ENCODE measurements around the gene EN2. TPM values are rescaled to one million over a fixed set of nuclear protein-coding genes. Genes with fewer than 3 reads are reported as not detected.

The EN2 gene
- total and polyA plus RNA-seq, 2 of the 13 experiments (the other 11 are each of a cell fraction or from before 2014, with no cell fraction given): not detected

DNA sequence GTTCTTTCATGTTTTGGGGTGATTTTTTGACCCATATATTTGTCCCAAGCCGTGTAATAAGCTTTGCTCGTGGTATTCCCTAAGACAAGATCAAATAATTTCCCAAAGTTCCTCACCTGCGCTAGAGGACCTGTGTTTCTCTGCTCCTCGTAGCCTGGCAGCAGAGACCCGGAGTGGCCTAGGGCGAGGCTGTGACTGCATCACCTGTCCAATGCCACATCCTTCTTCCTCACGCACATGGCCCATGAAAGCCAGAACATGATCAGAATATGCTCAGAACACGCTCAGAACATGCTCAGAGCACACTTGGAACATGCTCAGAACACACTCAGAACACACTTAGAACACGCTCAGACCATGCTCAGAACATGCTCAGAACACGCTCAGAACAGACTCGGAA is 23.8 kb downstream of the EN2 start:
- Histone ChIP-seq H3K36me3 (replicated peaks in 1 of 2; ENCODE audit: control insufficient read depth in 1 of 2, insufficient read depth in 2 of 2, low read length in 2 of 2) (no peaks in the 10 kb centered on the region), H3K9me3 (ENCODE audit: low read length) (no peaks in the 10 kb centered on the region), H3K9ac (ENCODE audit: insufficient read depth, low read depth, low read length) (no peak overlapping the region), H3K4me2 (ENCODE audit: low read depth, low read length) (no peak overlapping the region), H3K27me3 (ENCODE audit: control insufficient read depth in 1 of 2, insufficient read depth in 2 of 2, low read length in 2 of 2) (peaks cover 8 to 61% of the 10 kb centered on the region in 2 experiments), H3K79me2 (ENCODE audit: insufficient read depth, low read length) (no peaks in the 10 kb centered on the region), H2AFZ (ENCODE audit: low read length) (no peak overlapping the region), H4K20me1 (ENCODE audit: insufficient read depth, low read length) (no peaks in the 10 kb centered on the region), H3K4me3 (replicated peaks in 1 of 3; ENCODE audit: insufficient read depth in 1 of 3, low read depth in 2 of 3, low read length in 3 of 3) (no peak overlapping the region), H3K27ac (ENCODE audit: extremely low read length, insufficient read depth, low read length) (no peak overlapping the region), H3K4me1 (ENCODE audit: insufficient read depth, low read length) (no peaks in the 10 kb centered on the region)
- in situ Hi-C loops (cut with HindIII; ENCODE audit: extremely low pct_ligation_motif_present, low pct_unique_long_range_greater_than_20kb) (no loop called here), intact Hi-C loops (cut with micrococcal nuclease; ENCODE audit: unreplicated experiment) (no loop called here)
- ChIA-PET POLR2A (no interaction called here), CTCF (ENCODE audit: low intra/inter-chr PET ratio, low total read pairs) (no interaction called here)
- no peak for DNase-seq (ENCODE audit: low spot score)
- TF ChIP-seq ZNF460 (CRISPR knock-in tag; IDR thresholded peaks at IDR 0.05; ENCODE audit: borderline replicate concordance): no peak
- no peak for TF ChIP-seq ZNF232 (CRISPR knock-in tag; IDR thresholded peaks at IDR 0.05; ENCODE audit: borderline replicate concordance)
- TF ChIP-seq ARNTL (CRISPR knock-in tag; IDR thresholded peaks at IDR 0.05): no peak
- TF ChIP-seq, protein P1, sequence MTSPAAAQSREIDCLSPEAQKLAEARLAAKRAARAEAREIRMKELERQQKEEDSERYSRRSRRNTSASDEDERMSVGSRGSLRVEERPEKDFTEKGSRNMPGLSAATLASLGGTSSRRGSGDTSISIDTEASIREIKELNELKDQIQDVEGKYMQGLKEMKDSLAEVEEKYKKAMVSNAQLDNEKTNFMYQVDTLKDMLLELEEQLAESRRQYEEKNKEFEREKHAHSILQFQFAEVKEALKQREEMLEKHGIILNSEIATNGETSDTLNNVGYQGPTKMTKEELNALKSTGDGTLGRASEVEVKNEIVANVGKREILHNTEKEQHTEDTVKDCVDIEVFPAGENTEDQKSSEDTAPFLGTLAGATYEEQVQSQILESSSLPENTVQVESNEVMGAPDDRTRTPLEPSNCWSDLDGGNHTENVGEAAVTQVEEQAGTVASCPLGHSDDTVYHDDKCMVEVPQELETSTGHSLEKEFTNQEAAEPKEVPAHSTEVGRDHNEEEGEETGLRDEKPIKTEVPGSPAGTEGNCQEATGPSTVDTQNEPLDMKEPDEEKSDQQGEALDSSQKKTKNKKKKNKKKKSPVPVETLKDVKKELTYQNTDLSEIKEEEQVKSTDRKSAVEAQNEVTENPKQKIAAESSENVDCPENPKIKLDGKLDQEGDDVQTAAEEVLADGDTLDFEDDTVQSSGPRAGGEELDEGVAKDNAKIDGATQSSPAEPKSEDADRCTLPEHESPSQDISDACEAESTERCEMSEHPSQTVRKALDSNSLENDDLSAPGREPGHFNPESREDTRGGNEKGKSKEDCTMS (CRISPR knock-in tag; conservative IDR thresholded peaks at IDR 0.05): no peak
- TF ChIP-seq, protein P2, sequence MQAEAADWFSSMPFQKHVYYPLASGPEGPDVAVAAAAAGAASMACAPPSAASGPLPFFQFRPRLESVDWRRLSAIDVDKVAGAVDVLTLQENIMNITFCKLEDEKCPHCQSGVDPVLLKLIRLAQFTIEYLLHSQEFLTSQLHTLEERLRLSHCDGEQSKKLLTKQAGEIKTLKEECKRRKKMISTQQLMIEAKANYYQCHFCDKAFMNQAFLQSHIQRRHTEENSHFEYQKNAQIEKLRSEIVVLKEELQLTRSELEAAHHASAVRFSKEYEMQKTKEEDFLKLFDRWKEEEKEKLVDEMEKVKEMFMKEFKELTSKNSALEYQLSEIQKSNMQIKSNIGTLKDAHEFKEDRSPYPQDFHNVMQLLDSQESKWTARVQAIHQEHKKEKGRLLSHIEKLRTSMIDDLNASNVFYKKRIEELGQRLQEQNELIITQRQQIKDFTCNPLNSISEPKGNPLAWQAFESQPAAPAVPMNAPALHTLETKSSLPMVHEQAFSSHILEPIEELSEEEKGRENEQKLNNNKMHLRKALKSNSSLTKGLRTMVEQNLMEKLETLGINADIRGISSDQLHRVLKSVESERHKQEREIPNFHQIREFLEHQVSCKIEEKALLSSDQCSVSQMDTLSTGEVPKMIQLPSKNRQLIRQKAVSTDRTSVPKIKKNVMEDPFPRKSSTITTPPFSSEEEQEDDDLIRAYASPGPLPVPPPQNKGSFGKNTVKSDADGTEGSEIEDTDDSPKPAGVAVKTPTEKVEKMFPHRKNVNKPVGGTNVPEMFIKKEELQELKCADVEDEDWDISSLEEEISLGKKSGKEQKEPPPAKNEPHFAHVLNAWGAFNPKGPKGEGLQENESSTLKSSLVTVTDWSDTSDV (CRISPR knock-in tag; IDR thresholded peaks at IDR 0.05): no peak
- TF ChIP-seq CEBPB (IDR thresholded peaks at IDR 0.05; ENCODE audit: borderline replicate concordance, low read depth, low read length): no peak
- TF ChIP-seq GTF2F1 (IDR thresholded peaks at IDR 0.05; ENCODE audit: low read length): no peak
- no peak for TF ChIP-seq MEF2D (CRISPR knock-in tag; IDR thresholded peaks at IDR 0.05)
- no peak for TF ChIP-seq ZC3H4 (CRISPR knock-in tag; IDR thresholded peaks at IDR 0.05; ENCODE audit: borderline replicate concordance)
- TF ChIP-seq ZFP90 (CRISPR knock-in tag; IDR thresholded peaks at IDR 0.05; ENCODE audit: borderline replicate concordance): no peak
- TF ChIP-seq TBL1XR1 (IDR thresholded peaks at IDR 0.05; ENCODE audit: borderline replicate concordance, low read length, partially characterized antibody): no peak
- WGBS (ENCODE audit: low lambda C conversion rate): 37% methylated on average over 11 of the region's 11 CpGs
- FAIRE-seq: no peak
- no TSS peak for BruUV-seq (replicated peaks)
- no peak for ATAC-seq

Data from HepG2 (cell line).